WERI-Rb-1 (cell line): ENCODE results near the gene ROGDI.

Experiments
- DNase-seq: peaks from one replicate; pipeline ENCODE4 v3.0.0-alpha.2; 2020
- H3K27ac ChIP-seq: fragments of 250-450 bp; sonication (Bioruptor Pico); 2 replicates; pipeline ENCODE4 v1.5.1; 2020; ENCODE audit warnings: mild to moderate bottlenecking, moderate library complexity
- H3K27me3 ChIP-seq: fragments of 250-450 bp; sonication (Bioruptor Pico); 2 replicates; pipeline ENCODE4 v1.5.1; 2021; ENCODE audit warnings: mild to moderate bottlenecking, low read depth, moderate library complexity; ENCODE audit not compliant: insufficient read depth, severe bottlenecking
- H3K36me3 ChIP-seq: fragments of 250-450 bp; sonication (Bioruptor Pico); 2 replicates; pipeline ENCODE4 v1.5.1; 2020; ENCODE audit warnings: mild to moderate bottlenecking, moderate library complexity
- H3K4me3 ChIP-seq: 2 replicates; pipeline ENCODE4 v1.5.1; 2011; ENCODE audit warnings: low read depth, mild to moderate bottlenecking, control low read depth, low read length
- H3K9me3 ChIP-seq: fragments of 250-450 bp; sonication (Bioruptor Pico); 2 replicates; pipeline ENCODE4 v1.5.1; 2021; ENCODE audit warnings: mild to moderate bottlenecking, moderate library complexity; ENCODE audit not compliant: severe bottlenecking
- CTCF ChIP-seq: IDR thresholded peaks from 2 replicates; pipeline ENCODE4 v1.5.1; 2011; ENCODE audit warnings: low read depth, mild to moderate bottlenecking, control low read depth, inconsistent platforms, low read length

ROGDI gene

DNA sequence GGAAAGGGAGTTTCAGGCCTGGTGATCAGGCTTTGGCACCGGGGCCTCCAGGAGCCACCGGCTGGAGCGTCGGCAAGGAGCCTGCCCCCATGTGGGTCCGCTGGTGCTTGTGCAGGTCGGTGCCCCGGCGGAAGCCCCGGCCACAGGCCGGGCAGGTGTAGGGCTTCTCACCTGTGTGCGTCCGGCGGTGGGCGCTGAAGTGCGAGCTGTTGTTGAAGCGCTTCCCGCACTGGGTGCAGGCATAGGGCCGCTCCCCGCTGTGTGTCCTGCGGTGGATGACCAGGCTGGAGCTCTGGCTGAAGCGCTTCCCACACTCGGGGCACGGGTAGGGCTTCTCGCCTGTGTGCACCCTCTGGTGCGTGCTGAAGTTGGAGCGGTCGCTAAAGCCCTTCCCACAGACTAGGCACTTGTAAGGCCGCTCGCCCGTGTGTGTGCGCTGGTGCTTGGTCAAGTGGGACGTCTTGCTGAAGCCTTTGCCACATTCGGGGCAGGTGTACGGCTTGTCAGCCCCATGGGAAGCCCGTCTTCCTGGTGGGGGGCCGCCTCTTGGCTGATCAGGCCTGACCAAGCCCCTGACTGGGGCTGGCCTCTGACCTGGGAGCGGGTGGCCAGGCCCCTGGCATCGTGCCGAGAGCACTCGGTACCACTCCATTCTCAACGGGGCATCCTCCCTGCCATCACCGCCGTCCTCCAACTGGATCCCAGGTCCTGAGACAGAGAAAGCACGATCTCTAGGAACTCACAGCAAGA lies 49.9 kb downstream of the ROGDI start:
- DNase-seq = no peak
- Histone ChIP-seq H3K4me3 (no peak overlapping the region), H3K27ac (no peak overlapping the region), H3K27me3 (no peaks in the 10 kb centered on the region), H3K9me3 (peaks cover 9% of the 10 kb centered on the region), H3K36me3 (peaks cover 72% of the 10 kb centered on the region)
- TF ChIP-seq CTCF = no peak

- Histone ChIP-seq H3K27me3 (no peaks in the 10 kb centered on the region), H3K36me3 (peaks cover 55% of the 10 kb centered on the region), H3K4me3 (no peak overlapping the region), H3K27ac (no peak overlapping the region), H3K9me3 (peaks cover 9% of the 10 kb centered on the region)
- TF ChIP-seq CTCF = no peak
- DNase-seq = no peak
Observed at GRCh38 chr16:4750896-4751295, 51.5 kb downstream of the ROGDI start.

DNA sequence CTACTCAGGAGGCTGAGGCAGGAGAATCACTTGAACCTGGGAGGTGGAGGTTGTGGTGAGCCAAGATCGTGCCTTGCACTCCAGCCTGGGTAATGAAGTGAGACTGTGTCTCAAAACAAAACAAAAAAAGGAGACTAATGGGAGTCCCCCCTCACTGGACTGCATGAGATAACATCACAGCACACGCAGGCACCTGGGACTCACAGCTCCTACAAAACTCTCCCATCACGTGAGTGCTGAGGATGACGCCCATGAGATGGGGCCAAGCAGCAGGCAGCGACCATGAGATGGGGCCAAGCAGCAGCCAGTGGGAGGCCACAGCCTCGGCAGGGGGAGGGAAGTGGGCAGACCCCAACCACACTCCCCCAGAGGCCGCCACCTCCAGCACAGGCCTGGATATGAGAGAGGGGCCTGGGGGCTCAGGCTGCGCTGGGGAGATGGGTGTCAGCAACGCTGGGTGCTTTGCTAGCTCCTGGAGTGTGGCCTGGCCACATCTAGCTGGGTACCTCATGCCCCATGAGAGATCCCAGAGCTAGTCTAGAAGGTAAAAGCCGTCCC lies 52.7 kb downstream of the ROGDI start:
- no peak for TF ChIP-seq CTCF
- no peak overlapping the region for H3K4me3 ChIP-seq
- no peaks in the 10 kb centered on the region for H3K27me3 ChIP-seq
- H3K27ac ChIP-seq = no peak overlapping the region
- peaks cover under 1% of the 10 kb centered on the region for H3K9me3 ChIP-seq
- no peak for DNase-seq
- peaks cover 44% of the 10 kb centered on the region for H3K36me3 ChIP-seq

DNA sequence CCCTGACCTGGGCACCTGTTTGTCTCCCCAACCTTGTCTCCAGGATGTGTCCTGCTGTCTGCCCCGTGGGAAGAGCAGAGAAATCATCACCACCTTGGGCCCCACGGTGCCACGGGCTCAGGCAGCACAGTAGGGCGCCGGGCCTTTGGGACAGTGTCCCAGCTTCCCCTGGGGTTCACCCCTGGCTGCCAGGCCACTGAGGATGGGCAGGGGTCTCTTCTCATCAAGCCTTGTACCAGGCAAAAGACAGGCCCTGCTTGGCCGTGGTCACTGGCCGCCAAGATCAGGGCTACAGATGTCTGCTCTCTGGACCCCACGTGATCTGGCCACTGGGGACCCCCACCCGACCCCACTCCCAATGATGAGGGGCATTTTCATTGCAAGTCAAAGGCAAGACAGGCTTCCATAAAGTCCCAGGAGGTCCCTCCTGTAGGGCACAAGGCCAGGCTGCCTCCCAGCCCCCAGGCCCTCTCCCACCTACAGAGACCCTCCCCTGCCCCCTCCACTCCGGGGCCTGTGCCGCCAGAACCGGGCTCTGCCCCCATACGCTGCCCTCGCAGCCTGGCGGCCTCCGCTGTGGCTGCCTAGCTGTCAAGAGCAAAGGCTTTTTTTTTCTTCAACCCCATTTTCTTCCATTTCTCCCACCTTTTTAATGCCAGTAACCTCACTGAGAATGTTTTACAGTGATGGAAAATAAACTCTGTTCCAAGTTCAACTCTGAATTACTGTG lies 53.6 kb downstream of the ROGDI start:
- TF ChIP-seq CTCF = no peak
- Histone ChIP-seq H3K9me3 (no peaks in the 10 kb centered on the region), H3K4me3 (no peak overlapping the region), H3K27ac (no peak overlapping the region), H3K27me3 (no peaks in the 10 kb centered on the region), H3K36me3 (peaks cover 37% of the 10 kb centered on the region)
- no peak for DNase-seq

DNA sequence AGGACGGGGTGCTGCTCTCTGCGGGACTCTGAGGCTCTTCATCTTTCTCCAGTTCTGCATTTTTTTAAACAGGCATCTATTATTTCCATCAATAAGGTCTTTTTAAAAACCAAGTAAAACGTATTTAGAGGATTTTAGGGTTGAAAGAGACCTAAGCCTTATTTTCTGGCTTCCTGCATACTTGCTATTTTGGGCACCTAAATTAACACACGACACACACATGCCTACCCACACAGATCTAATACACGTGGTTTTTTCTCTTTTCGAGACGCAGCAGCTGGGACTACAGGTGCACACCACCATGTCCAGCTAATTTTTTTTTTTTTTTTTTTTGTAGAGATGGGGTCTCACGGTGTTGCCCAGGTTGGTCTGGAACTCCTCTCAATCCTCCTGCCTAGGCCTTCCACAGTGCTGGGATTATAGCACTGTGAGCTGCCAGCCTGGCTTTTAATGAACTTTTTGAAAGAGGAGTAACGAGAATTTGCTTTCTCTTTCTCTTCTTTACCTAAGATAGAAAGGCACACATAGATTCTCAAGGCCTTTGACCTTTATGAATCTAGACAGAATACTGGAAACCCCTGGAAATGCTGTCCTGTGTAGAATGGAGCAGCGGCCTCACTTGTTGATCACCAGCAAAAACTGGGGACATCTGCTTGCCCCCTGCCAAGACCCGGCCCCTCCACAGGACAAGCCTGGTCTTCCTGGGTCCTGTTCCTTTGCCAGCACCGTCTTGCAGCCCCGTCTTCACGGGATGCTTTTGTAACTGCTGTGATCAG lies 54.3 kb downstream of the ROGDI start:
- no peak for DNase-seq
- Histone ChIP-seq H3K4me3 (no peak overlapping the region), H3K9me3 (no peaks in the 10 kb centered on the region), H3K27me3 (no peaks in the 10 kb centered on the region), H3K27ac (no peak overlapping the region; the same call in 1 of the 2 replicates), H3K36me3 (peaks cover 29% of the 10 kb centered on the region)
- TF ChIP-seq CTCF = no peak
